Activated CD4-positive, alpha-beta memory T cell treated with anti-CD3 and anti-CD28 coated beads, Interleukin-2, amount 10 ng/mL, durations not matched to agents 7 days and 5 days (primary cell): ENCODE results near the gene CCDC183. TPM values are rescaled to one million over a fixed set of nuclear protein-coding genes. Genes with fewer than 3 reads are reported as not detected.
"Not testable (repeated sequence)": the region's sequence is repeated elsewhere in the genome, so short reads cannot be mapped to it uniquely, and the experiment has no call there.

Source experiments
- CTCF ChIA-PET: fragments of 350-600 bp; sonication (Branson Sonifier 250); formaldehyde crosslinking; loops from one replicate; lab custom pipeline; 2021; ENCODE audit warnings: antibody characterized with exemption, inconsistent platforms; lab: Charles Lee
- POLR2A ChIA-PET: fragments of 350-600 bp; sonication (Branson Sonifier 250); formaldehyde crosslinking; loops from one replicate; lab custom pipeline; 2021; ENCODE audit warnings: antibody characterized with exemption; lab: Charles Lee
- DNase-seq: peaks from one replicate; pipeline ENCODE4 v3.0.0-alpha.2; 2020
- H3K27ac Mint-ChIP-seq: one replicate; pipeline ENCODE4 v1.8.0; 2021; ENCODE audit warnings: mild to moderate bottlenecking, mixed read lengths
- H3K27me3 Mint-ChIP-seq: one replicate; pipeline ENCODE4 v1.8.0; 2021; ENCODE audit warnings: mixed read lengths
- H3K36me3 Mint-ChIP-seq: one replicate; pipeline ENCODE4 v1.8.0; 2021; ENCODE audit warnings: low read depth, mixed read lengths
- H3K4me1 Mint-ChIP-seq: one replicate; pipeline ENCODE4 v1.8.0; 2021; ENCODE audit warnings: mixed read lengths
- H3K4me3 Mint-ChIP-seq: one replicate; pipeline ENCODE4 v1.8.0; 2021; ENCODE audit warnings: mild to moderate bottlenecking, mixed read lengths
- H3K9me3 Mint-ChIP-seq: one replicate; pipeline ENCODE4 v1.8.0; 2021; ENCODE audit warnings: mixed read lengths
- total RNA-seq, 2 experiments: library from RNA; stranded (reverse); gene quantifications; one replicate each; pipeline ENCODE4 v1.2.3, GENCODE V29; 2021

CCDC183 gene
- total RNA-seq, 2 experiments from 2014 or later, result 0.96 to 1.4 TPM

DNA sequence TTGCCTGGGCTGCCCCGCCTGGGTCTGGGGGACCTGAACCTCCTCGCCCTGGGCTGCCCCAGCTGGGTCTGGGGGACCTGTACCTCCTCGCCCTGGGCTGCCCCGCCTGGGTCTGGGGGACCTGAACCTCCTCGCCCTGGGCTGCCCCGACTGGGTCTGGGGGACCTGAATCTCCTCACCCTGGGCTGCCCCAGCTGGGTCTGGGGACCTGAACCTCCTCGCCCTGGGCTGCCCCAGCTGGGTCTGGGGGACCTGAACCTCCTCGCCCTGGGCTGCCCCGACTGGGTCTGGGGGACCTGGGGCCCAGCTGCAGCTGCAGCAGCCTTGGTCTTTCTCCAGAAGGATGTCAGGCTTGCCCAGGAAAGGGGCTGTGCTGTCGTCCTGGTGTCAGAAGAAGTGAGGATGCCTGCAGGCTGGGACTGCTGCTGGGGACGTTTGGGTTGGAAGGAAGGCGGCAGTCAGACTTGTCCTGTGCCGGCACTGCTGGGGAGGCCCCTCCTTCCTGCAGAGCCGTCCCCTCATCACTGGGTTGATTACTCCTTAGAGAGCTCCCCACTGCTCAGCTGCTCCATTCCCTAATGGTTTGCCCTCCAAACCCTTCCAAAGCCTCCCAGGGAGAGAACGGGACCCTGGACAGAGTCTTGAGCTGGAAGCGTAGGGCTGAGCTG, 37.4 kb downstream of the CCDC183 start:
- H3K4me3 Mint-ChIP-seq, H3K27me3 Mint-ChIP-seq, DNase-seq, POLR2A ChIA-PET, H3K4me1 Mint-ChIP-seq, H3K9me3 Mint-ChIP-seq, H3K27ac Mint-ChIP-seq, CTCF ChIA-PET: not testable (repeated sequence)
- H3K36me3 Mint-ChIP-seq, result peaks cover 17% of the 10 kb centered on the region

DNA sequence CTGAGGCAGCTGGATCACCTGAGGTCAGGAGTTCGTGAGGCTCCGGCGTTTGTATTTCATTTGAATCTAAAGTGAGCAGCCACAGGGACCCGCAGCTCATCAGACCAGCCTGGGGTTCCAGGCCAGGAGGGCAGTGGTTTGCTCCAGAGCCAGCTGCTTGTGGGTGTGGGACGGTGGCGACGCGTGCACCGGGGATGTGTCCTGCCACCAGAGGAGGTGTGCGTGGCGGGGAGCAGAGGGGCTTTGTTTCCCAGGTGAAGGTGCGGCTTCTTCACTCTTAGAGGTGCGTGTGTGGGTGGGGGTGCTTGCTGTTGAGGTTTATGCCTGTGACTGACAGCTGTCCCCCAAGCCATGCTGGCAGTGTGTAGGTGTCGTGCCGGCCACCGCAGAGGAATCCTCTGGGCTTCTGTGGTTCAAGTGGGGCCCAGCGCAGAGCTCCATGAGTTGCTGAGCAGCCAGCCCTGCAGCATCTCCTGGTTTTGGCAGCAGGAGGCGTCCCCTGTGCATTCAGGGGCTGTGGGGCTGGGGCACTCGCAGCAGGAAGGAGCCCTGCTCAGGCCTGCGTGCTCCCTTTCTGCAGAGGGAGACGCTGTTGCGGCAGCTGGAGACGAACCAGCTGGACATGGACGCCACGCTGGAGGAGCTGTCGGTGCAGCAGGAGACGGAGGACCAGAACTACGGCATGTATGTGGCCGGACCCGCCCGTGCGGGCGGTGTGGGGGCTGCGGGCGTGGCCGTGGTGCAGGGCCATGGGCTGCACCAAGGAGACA, 39.2 kb downstream of the CCDC183 start:
- ChIA-PET POLR2A (interaction anchor here (0.6 to 1.0 kb wide), 4 partner anchors 12 to 341 kb away, joined by 3 to 4 read pairs (median 3); no protein-coding TSS in a partner anchor), CTCF (interaction anchor here (0.6 to 0.7 kb wide), 6 partner anchors 12 to 194 kb away, joined by 3 to 4 read pairs (median 3); partner anchors contain the start of gene LCN8)
- H3K27me3 Mint-ChIP-seq, result no peaks in the 10 kb centered on the region
- peaks cover 15% of the 10 kb centered on the region for H3K36me3 Mint-ChIP-seq
- H3K9me3 Mint-ChIP-seq, result no peaks in the 10 kb centered on the region
- H3K4me1 Mint-ChIP-seq, result peaks cover 3% of the 10 kb centered on the region
- H3K4me3 Mint-ChIP-seq, result no peak overlapping the region
- H3K27ac Mint-ChIP-seq, result no peak overlapping the region
- no peak for DNase-seq

DNA sequence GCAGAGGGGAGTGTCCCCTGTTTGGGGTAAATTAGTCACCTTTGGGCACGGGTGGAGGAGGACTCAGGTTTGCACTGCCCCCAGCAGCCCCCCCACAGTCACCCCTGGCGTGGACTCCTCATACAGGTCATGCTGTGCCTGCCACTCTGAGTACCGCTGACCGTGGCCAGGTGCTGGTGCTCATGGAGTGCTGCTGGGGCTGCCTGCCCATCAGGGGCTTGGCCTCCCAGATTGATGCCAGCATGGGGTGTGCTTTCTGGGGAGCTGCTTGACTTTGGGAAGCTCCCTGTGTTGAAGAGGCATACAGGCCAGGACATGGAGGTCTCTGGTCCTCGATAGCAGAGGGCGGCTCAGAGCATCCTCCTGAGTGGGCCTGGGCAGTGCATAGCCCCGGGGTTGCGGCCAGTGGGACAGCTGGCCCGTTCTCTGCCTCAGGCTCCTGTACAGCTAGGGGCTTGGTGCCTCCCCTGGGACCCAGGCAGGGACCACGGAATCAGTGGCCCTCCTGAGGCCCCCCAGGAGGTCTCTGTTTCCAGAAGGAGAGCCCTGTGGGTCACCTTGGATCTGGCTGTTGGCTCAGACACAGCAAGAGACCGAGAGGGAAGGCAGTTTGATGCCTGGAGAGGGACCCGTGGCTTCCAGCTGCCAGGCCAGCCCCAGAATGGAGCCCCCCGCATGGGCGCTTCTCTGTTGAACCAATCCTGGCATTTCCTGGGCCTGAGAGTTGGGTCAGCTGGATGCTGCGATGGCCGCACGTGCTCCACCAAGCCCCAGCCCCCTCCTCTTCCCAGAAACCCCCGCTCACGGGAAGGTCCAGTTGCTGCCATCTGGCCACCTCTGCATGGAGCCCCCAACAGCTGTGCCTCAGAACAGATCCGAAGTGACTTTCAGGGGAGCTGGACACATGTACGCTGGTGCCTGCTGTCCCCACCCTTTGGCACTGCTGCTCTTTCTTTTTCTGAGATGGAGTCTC, 40.1 kb downstream of the CCDC183 start:
- Mint-ChIP-seq H3K27me3 (no peaks in the 10 kb centered on the region), H3K4me1 (peaks cover 3% of the 10 kb centered on the region), H3K27ac (no peak overlapping the region), H3K9me3 (no peaks in the 10 kb centered on the region), H3K36me3 (peaks cover 11% of the 10 kb centered on the region), H3K4me3 (no peak overlapping the region)
- ChIA-PET CTCF (no interaction called here), POLR2A (interaction anchor here (1.0 kb wide), 1 partner anchor 341 kb away, joined by 3 read pairs; no protein-coding TSS in a partner anchor)
- DNase-seq, result no peak

DNA sequence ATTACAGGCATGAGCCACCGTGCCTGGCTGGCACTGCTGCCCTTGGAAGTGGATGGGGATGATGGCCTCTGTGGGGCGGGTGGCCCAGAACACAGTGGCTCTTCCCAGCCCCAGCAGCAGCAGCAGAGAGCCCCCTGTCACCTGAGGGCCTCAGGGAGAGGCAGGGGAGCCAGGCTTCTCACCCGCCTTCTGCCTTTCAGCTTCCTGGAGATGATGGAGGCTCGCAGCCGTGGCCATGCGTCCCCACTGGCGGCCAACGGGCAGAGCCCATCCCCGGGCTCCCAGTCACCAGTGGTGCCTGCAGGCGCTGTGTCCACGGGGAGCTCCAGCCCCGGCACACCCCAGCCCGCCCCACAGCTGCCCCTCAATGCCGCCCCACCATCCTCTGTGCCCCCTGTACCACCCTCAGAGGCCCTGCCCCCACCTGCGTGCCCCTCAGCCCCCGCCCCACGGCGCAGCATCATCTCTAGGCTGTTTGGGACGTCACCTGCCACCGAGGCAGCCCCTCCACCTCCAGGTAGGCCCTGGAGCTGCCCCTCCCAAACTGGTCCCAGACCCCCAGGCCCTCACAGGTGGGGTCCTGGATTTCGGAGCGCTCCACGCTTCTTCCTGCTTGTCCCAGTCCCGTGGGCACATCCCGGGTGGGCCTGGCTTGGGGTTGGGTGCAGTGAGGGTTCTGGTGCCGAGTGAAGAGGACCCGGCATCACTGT, 41.2 kb downstream of the CCDC183 start:
- Mint-ChIP-seq H3K4me3 (no peak overlapping the region), H3K27me3 (no peaks in the 10 kb centered on the region), H3K36me3 (peaks cover 9% of the 10 kb centered on the region), H3K27ac (no peak overlapping the region), H3K9me3 (no peaks in the 10 kb centered on the region), H3K4me1 (peaks cover 7% of the 10 kb centered on the region)
- CTCF ChIA-PET, result no interaction called here
- no peak for DNase-seq
- POLR2A ChIA-PET, result no interaction called here

DNA sequence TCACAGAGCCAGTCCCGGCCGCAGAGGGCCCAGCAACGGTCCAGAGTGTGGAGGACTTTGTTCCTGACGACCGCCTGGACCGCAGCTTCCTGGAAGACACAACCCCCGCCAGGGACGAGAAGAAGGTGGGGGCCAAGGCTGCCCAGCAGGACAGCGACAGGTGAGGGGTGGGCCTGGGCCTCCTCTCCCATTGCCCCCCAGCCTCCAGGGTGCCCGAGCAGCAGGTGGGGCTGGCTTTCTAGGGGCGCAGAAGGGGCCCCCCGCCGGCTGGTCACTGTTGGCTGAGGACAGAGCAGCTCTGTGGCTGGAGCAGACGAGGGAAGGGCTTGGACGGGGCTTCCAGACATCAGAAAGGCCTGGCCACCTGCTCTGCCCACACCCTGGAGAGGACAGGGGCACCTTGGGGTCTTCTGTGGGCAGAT, 41.7 kb downstream of the CCDC183 start:
- CTCF ChIA-PET, result not testable (repeated sequence)

DNA sequence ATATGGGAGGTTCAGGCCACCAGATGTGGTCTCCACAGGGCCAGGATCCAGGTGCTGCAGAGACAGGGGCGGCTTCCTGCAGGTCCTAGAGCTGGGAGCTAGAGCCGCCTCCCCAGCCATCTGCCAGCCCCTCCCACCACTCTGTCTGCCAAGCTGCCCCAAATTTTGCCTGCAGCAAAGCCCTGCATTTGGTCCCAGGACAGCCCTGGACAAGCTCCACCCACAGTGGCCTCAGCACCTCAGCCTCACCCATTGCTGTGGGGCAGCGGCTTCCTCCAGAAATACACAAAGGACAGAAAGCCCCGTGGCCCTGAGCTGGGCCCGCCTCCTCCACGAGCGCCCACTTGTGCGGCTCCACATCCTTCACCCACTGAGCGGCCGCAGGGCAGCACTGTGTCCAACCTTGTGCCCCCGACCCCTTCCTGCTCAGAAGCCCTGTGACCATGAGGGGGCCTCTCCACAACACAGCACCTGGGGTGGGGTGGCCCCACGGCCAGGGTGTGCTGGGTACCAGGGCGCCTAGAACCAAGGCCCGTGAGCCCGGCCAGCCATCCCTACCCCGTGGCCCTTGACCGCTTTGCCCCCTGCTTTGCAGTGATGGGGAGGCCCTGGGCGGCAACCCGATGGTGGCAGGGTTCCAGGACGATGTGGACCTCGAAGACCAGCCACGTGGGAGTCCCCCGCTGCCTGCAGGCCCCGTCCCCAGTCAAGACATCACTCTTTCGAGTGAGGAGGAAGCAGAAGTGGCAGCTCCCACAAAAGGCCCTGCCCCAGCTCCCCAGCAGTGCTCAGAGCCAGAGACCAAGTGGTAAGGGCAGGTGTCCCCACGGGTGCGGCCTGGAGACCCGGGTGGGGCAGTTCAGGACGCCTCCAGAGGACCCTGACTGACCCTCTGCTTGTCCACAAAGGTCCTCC, 42.4 kb downstream of the CCDC183 start:
- no peak overlapping the region for H3K4me3 Mint-ChIP-seq
- peaks cover 6% of the 10 kb centered on the region for H3K36me3 Mint-ChIP-seq
- H3K4me1 Mint-ChIP-seq, result peaks cover 12% of the 10 kb centered on the region
- H3K27ac Mint-ChIP-seq, result no peak overlapping the region
- ChIA-PET CTCF (no interaction called here), POLR2A (no interaction called here)
- H3K9me3 Mint-ChIP-seq, result no peaks in the 10 kb centered on the region
- DNase-seq, result no peak
- no peaks in the 10 kb centered on the region for H3K27me3 Mint-ChIP-seq

More for the DNA sequence above, 41.7 kb downstream of the CCDC183 start:
- H3K36me3 Mint-ChIP-seq, H3K4me1 Mint-ChIP-seq, DNase-seq, H3K9me3 Mint-ChIP-seq, H3K27ac Mint-ChIP-seq, H3K27me3 Mint-ChIP-seq, H3K4me3 Mint-ChIP-seq, POLR2A ChIA-PET: not testable (repeated sequence)

DNA sequence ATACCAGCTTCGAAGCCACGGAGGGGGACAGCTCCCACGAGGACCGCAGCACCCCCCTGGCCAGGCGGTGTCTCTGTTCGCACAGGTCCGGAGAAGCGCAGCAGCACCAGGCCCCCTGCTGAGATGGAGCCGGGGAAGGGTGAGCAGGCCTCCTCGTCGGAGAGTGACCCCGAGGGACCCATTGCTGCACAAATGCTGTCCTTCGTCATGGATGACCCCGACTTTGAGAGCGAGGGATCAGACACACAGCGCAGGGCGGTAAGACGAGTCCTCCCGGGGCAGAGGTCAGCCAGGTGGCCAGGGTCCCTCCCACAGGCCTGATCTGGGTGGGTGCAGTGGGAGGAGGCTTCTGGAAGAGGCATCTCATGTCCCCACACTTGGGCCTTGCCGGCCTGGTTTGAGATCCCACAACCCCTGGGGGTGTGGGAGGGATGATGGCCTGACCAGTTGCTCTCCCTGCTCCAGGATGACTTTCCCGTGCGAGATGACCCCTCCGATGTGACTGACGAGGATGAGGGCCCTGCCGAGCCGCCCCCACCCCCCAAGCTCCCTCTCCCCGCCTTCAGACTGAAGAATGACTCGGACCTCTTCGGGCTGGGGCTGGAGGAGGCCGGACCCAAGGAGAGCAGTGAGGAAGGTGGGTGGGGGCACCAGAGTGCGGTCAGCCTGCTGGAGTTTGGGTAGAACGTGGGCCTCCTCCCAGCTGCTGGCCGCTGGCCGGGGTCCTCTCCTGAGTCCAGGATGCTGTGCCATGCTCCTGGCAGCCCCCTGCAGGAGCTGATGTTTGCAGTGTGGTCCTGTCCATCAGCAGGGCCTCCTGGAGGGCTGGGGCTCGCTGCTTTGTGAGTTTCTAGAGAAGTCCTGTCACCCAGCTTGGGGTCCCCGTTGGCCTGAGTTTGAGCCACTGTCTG, 43.3 kb downstream of the CCDC183 start:
- ChIA-PET POLR2A (no interaction called here), CTCF (interaction anchor here (1.1 kb wide), 1 partner anchor 221 kb away, joined by 5 read pairs; no protein-coding TSS in a partner anchor)
- H3K4me1 Mint-ChIP-seq, result peaks cover 14% of the 10 kb centered on the region
- no peak overlapping the region for H3K27ac Mint-ChIP-seq
- peaks cover 6% of the 10 kb centered on the region for H3K36me3 Mint-ChIP-seq
- no peak for DNase-seq
- H3K27me3 Mint-ChIP-seq, result no peaks in the 10 kb centered on the region
- H3K4me3 Mint-ChIP-seq, result no peak overlapping the region
- H3K9me3 Mint-ChIP-seq, result no peaks in the 10 kb centered on the region

DNA sequence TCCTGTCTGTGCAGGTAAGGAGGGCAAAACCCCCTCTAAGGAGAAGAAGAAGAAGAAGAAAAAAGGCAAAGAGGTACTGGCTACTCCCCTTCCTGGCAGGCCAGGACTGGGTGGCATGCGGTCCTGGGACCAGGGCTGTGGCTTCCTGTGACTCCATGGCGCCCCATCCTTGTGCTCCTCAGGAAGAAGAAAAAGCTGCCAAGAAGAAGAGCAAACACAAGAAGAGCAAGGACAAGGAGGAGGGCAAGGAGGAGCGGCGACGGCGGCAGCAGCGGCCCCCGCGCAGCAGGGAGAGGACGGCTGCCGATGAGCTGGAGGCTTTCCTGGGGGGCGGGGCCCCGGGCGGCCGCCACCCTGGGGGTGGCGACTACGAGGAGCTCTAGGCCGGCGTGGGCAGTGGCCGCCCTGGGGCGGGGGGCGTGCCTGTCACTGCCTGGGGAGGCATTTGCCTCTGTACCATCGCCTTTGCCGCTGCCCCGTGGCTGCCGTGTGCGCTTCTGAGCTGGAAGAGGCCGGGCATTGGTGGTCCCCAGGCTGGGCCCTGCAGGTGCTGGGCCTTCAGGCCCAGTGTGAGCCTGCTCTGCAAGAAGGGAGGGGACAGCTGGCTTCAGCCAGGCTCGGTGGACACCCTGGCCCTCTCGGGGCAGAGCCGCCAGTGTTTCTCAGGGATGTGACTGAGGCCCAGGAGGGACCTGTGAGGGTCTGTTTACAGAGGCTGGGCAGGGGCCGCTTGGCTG, 44.2 kb downstream of the CCDC183 start:
- POLR2A ChIA-PET, result no interaction called here

DNA sequence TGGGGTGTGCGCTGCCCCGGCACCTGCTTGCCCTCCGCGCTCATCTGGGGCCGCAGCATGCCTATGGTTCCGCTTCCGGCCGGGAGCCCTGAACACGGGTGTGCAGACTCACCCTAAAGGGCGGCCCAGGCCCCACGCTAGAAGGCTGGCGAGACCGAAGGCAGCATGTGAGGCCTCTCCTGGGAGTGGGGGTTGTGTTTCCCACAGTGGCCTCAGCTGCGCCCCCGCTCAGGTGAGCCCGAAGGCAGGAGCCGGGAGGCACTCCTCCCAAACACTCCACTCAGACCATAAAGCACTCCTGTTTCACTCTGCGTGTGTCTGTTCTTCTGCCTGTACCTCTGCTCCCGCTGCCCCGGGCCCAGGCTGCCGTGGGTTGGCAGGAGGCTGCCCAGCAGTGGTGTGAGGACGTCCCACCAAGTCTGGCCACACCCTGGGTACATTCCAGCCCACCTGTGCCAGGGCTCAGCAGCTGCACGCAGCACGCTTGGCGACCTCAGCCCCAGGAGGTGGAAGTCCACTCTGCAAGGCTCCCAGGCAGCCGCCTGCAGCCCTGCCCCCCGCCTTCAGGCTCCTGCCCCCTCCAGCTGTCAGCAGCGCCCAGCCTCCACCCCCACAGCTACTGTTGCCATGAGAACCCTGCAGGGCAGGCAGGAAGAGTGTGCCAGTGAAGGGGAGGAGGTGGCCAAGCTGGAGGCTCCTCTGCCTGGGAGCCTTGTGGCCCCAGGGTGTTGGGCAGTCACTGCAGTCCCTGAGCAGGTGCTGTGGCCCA, 44.9 kb downstream of the CCDC183 start:
- CTCF ChIA-PET, result interaction anchor here (1.1 to 2.1 kb wide), 3 partner anchors 31 to 219 kb away, joined by 5 to 9 read pairs (median 5); no protein-coding TSS in a partner anchor

More for the DNA sequence above, 44.2 kb downstream of the CCDC183 start:
- no peak for DNase-seq
- Mint-ChIP-seq H3K27ac (no peak overlapping the region), H3K4me1 (peaks cover 16% of the 10 kb centered on the region), H3K27me3 (peaks cover 2% of the 10 kb centered on the region), H3K36me3 (peaks cover 8% of the 10 kb centered on the region), H3K9me3 (no peaks in the 10 kb centered on the region), H3K4me3 (no peak overlapping the region)
- CTCF ChIA-PET, result interaction anchor here (1.1 kb wide), 1 partner anchor 220 kb away, joined by 5 read pairs; no protein-coding TSS in a partner anchor

More for the DNA sequence above, 44.9 kb downstream of the CCDC183 start:
- DNase-seq, result no peak
- H3K4me1 Mint-ChIP-seq, result peaks cover 16% of the 10 kb centered on the region
- peaks cover 9% of the 10 kb centered on the region for H3K36me3 Mint-ChIP-seq
- peaks cover 5% of the 10 kb centered on the region for H3K27me3 Mint-ChIP-seq
- POLR2A ChIA-PET, result interaction anchor here (0.7 to 1.8 kb wide), 3 partner anchors 34 to 245 kb away, joined by 3 to 10 read pairs (median 5); partner anchors contain the start of gene RABL6
- no peak overlapping the region for H3K4me3 Mint-ChIP-seq
- H3K9me3 Mint-ChIP-seq, result no peaks in the 10 kb centered on the region
- H3K27ac Mint-ChIP-seq, result no peak overlapping the region
